Measurements from ENCODE around the gene ARHGAP42.
"Not testable (repeated sequence)": the region's sequence is repeated elsewhere in the genome, so short reads cannot be mapped to it uniquely, and the experiment has no call there.

ARHGAP42 gene, protein sequence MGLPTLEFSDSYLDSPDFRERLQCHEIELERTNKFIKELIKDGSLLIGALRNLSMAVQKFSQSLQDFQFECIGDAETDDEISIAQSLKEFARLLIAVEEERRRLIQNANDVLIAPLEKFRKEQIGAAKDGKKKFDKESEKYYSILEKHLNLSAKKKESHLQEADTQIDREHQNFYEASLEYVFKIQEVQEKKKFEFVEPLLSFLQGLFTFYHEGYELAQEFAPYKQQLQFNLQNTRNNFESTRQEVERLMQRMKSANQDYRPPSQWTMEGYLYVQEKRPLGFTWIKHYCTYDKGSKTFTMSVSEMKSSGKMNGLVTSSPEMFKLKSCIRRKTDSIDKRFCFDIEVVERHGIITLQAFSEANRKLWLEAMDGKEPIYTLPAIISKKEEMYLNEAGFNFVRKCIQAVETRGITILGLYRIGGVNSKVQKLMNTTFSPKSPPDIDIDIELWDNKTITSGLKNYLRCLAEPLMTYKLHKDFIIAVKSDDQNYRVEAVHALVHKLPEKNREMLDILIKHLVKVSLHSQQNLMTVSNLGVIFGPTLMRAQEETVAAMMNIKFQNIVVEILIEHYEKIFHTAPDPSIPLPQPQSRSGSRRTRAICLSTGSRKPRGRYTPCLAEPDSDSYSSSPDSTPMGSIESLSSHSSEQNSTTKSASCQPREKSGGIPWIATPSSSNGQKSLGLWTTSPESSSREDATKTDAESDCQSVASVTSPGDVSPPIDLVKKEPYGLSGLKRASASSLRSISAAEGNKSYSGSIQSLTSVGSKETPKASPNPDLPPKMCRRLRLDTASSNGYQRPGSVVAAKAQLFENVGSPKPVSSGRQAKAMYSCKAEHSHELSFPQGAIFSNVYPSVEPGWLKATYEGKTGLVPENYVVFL

DNA sequence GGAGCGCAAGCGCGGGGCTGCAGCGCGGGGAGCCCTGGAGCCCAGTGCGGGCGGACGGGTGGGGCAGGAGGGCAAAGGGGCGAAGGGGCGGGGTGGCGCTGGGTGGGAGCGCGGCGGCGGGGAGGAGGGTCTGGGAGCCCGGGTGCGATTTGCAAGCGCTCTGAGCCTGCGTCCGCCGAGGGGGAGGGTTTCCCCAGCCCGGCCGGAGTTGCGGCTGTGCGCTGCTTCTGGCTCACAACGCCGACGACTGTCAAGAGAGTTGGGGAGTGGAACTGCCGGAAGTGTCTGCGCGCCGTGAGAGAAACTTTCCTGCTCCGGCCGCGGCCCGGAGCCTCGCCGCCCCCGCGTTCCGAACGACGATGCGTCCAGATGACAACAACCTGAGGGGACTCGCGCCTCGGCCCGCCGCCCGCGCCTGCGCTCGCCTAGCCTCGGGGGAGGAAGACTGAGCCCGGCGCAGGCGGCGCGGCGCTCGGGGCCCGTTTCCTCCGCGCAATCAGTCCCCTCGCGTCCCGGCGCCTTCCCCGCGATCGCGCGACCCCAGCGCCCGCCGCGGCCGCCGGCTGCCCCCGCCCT is at the start of gene ARHGAP42:
TSS of gene ARHGAP42 (plus strand) at position 235 of the 576 bp plus-strand sequence. CDS start 391 bp downstream, outside the sequence.
- DNase-seq, result no peak

GRCh38 chr11:100637706-100638105 is 49.4 kb upstream of the ARHGAP42 start:
- DNase-seq, result no peak

DNA sequence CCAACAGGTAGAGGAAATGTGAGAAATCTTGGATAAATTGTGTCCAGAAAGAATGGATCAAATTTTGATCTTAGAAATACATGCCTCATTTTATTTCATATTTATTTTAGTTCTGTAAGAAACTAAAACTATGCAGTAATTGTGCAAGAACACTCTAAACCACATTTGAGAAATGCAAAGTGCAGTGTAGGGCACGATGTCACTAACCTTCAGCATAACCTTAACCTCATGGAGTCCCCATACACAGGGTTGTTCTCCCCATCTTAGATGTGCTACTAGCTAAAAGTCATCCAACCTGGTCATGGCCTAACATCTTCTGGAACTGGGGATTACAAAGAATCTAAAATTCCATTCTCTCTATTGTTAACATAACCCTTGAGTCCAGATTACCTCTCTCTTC is 48.4 kb upstream of the ARHGAP42 start:
- no peak for DNase-seq

- no peak for DNase-seq
Measured at GRCh38 chr11:100639140-100639539, 47.9 kb upstream of the ARHGAP42 start.

DNA sequence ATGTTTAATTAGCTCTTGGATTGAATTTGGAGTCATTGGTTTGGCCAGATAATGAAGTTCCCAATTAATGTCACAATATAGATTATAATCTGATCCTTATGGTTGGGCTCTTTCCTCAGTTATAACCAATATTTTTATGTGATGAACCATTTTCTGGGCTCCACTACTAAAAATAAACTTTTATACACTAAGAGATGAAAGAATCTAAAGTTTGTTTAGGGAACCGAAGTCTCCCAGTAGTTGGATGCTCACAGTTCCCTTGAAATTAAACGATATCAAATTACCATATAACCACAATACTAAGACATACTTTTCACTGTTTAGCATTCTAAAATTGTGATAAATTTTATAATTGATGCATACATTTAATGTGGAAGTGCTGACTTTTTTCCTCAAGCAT is 47.0 kb upstream of the ARHGAP42 start:
- DNase-seq, result no peak

- no peak for DNase-seq
Measured at GRCh38 chr11:100640646-100641045, 46.4 kb upstream of the ARHGAP42 start.

DNA sequence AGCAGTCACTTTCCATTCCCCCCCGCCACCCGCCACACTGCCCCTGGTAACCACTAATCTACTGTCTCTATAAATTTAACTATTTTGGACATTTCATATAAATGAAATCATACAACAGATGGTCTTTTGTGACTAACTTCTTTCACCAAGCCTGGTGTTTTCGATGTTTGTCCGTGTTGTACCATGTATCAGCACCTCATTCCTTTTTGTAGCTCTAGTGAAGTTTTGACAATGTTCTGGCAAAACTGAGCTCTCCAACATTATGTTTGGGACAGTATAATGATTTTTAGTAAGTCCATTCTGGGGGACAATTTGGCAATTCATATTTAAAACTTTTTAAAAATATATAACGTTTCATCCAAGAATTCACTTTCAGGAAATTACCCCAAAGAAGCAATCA is 45.6 kb upstream of the ARHGAP42 start:
- DNase-seq, result no peak

DNA sequence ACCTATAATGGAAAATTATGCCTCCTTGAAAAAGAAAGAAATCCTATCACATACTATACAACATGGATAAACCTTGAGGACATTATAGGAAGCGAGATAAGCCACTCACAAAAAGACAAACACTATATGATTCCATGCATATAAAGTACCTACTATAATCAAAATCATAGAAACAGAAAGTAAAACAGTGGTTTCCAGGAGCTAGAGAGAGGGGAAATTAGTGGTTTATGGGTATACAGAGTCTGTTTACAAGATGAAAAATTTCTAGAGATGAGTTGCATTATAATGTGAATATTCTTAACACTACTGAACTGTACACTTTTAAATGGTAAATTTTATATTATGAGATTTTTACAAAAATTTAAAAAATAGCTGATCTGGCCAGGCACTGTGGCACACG is 40.5 kb upstream of the ARHGAP42 start:
- DNase-seq, result no peak

- DNase-seq, result no peak
Measured at GRCh38 chr11:100647861-100648260, 39.2 kb upstream of the ARHGAP42 start.

DNA sequence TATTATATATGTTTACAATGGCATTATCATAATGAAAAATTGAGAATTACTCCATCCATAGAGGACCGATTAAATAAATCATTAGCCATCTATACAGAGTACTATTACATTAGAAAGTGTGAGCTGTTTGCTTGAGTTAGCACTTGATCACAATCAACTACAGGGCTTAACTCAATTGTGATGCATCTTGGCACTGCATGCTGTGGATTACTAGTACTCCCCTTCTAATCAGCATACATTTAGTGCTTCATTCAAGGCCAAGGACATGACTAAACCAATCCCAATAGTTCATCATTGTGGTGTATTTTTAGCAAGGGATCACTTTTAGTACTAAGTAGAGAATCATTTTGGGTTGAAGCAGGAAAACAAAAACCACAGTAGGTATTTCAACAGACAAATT is 23.5 kb upstream of the ARHGAP42 start:
- no peak for DNase-seq

GRCh38 chr11:100663996-100664395 is 23.1 kb upstream of the ARHGAP42 start:
- DNase-seq, result no peak

- not testable (repeated sequence) for DNase-seq
Measured at GRCh38 chr11:100666816-100667215, 20.3 kb upstream of the ARHGAP42 start.

DNA sequence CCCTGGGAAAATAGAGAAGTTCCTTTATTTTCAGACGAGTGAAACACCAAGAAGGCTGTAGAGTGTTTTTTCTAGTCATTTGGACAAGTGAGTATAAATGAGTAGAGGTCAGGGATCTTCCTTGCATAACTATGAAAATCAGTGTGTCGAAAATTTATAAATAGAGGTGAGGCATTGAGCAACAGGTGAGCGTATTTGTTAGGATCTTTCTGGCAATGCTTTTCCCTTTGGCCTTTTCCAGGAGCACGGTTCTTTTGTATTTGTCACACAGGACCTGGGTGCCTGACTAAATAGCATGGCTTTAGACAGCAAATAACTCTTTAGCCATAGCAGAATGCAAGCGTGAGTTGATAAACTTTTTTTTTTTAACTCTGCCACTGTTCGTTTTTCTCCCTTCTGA is 19.6 kb upstream of the ARHGAP42 start:
- no peak for DNase-seq

DNA sequence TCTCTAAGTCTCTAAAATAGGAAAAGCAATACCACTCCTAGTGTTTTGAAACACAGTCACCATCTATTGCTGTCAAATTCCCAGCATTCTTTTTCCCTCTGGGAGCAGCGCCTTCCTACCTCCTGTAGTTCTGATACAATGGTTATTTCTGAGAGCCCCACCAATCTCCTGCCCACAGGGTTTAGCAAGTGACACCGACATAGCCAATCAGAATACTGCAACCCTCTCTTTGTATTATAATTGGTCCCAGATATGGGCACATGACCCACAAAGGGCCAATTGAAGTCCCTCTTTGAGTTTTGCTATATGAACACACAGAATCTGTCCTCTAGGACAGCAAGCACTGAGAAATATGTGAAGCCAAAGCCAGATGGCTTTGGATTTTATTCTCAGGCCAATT is 16.9 kb upstream of the ARHGAP42 start:
- DNase-seq, result no peak

- no peak for DNase-seq
Measured at GRCh38 chr11:100671471-100671870, 15.6 kb upstream of the ARHGAP42 start.

GRCh38 chr11:100672498-100673033 is 14.5 kb upstream of the ARHGAP42 start:
- DNase-seq, result no peak

- no peak for DNase-seq
Measured at GRCh38 chr11:100673063-100673462, 14.0 kb upstream of the ARHGAP42 start.

DNA sequence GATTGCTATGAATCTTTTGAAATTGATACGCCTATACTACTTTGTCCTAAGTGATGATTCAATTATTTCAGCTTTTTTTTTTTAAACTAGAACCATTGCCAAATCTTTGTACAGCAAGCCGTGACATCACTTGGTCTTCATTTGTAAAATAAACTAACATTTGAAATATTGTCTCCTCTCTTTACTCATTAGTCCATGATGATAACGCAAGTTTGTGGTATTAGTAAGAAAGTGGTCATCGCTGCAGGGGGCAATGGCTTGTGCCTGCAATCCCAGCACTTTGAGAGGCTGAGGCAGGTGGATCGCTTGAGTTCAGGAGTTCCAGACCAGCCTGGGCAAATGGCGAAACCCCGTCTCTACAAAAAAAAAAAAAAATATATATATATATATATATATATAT is 12.9 kb upstream of the ARHGAP42 start:
- no peak for DNase-seq

DNA sequence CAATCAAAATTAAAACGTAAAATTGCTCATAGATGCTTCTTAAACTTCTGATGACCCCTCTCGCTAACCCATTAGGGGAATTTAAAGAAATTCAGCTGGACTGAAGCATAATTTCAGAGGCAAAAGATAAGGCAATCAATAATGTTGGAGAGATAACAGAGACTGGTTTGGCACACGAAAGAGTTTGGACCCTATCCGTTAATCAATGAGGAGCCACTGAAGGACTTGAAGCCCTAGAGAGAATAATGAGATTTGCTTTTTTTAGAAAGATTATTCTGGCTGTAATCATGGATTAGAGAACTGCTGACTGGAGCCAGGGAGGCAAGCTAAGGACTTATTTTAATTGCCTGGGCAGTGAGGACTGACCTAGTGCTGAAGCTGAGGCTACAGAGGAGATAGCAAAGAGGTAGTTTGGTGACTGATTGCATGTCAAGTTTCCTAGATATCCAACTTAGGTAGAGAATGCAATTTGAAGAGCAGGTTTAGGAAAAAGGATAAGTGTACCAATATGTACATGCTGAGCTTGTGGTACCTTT is 11.9 kb upstream of the ARHGAP42 start:
- no peak for DNase-seq

DNA sequence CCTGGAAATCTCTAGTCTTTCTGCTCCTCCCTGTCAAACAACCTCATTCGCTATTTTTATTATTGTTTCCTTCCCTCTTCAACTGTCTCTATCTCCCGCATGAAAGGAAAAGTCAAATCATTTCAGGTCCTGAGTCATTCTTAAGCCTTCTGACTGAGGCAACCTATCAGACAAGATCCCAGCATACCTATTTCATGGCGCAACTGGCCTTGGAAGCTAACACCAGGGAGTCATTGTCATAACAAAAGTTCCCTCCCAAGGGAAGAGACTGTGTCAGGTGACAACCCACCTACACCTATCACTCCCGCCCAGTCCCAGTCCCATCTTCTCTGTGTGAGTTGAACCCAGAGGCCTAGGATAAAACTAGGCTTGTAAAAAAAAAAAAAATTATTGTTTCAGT is 10.2 kb upstream of the ARHGAP42 start:
- DNase-seq, result no peak

DNA sequence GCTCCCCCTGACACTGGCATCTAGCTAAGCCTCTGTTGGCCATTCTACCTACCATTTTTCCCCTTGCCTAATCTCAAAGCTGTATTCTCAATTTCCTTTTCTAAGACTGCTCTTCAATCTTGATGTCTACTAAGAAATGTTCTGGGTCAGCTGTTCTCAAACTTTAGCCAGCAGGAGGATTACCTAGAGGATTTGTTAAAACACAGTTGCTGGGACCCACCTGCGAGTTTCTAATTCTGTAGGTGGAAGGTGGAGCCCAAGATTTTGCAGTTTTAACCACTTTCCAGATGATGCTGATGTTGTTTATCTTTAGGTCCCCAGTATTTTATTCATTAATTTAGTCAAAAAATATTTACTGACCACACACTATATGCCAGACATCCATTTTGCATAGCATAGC is 9.3 kb upstream of the ARHGAP42 start:
- no peak for DNase-seq

GRCh38 chr11:100680070-100680469 is 7.0 kb upstream of the ARHGAP42 start:
- DNase-seq, result no peak

- DNase-seq, result peak; percentile 26
Measured at GRCh38 chr11:100681064-100681502, 6.0 kb upstream of the ARHGAP42 start.
